ENCODE measurements around the gene KRTAP10-8. TPM values are rescaled to one million over a fixed set of nuclear protein-coding genes. Genes with fewer than 3 reads are reported as not detected.
"Not testable (repeated sequence)": the region's sequence is repeated elsewhere in the genome, so short reads cannot be mapped to it uniquely, and the experiment has no call there.

Gene KRTAP10-8
- total RNA-seq, 1 experiment from 2014 or later = not detected

DNA sequence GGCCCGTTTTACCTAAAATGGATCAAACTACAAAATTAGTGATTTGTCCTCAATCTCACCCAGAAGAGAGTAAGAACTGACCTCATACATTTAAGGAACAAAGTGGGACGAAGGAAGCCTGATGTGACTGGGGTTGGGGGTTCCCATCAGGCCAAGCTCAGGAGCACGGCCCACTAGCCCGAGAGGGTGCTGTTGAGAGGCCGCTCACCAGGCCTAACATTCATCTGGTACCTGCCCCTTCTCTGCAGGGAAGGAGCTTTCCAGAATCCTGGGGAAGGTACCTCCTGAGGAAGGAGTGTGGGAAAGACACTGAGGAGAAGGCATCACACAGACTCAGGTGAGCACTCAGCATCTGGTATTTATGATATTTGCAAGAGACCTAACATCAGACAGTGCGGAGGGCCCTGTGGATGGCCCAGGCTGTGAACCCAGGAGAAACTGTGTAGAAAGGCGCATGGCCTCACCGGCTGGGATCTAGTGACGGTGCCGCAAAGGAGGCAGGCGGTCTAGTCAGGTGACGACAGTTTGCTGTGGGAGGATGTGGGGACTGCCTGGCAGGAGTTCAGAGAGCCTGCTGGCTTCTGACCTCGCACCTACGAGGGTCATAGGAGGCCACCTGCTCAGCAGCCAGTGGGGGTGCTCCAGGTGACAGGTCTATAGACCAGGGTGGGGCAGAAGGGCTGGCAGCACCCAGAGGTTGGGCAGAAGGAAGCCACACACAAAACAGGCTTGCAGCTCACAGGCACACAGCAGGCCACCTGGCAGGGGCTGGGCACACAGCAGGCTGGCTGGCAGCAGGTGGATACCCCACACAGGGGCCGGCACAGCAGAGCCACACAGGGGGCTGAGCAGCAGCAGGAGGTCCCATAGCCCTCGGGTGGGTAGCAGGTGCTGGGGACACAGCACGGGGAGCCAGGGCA lies 42.0 kb downstream of the KRTAP10-8 start:
- in situ Hi-C loops (cut with HindIII; ENCODE audit: low sequenced_read_pairs) = no loop called here
- DNase-seq (ENCODE audit: low spot score) = no peak

DNA sequence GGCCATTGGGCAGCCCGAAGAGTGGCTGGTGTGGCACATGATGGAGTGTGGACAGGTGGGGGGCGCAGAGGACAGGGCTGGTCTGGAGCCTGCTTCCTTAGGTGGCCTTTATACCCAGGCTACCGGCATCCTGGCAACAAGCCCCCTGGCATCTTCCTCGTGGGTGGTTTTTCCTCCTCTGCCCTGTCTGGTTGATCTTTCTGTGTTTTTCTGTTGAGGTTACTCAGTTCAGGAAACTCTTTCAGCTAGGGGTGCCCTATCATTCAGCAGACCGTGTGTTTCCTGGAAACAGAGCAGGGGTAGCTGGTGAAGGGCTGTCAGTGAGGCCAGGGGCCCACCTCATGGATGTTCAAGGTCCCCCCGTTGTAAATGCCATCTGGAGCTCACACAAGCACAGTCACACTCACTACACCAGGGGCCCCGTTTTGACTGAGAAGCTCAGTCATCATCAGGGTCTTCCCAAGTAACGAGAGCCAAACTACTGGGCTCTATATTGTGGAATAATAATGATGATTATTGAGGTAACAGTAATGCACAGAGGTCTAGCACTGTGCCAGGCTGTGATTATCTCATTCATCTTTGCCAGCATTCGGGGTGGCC lies 42.8 kb downstream of the KRTAP10-8 start, which contains the start of gene KRTAP12-4:
Gene KRTAP12-4 (minus strand): TSS at position 84 of the 600 bp plus-strand sequence. CDS start 45 bp downstream, at position 39.
- in situ Hi-C loops (cut with HindIII; ENCODE audit: low sequenced_read_pairs) = no loop called here
- DNase-seq (ENCODE audit: low spot score) = no peak

DNA sequence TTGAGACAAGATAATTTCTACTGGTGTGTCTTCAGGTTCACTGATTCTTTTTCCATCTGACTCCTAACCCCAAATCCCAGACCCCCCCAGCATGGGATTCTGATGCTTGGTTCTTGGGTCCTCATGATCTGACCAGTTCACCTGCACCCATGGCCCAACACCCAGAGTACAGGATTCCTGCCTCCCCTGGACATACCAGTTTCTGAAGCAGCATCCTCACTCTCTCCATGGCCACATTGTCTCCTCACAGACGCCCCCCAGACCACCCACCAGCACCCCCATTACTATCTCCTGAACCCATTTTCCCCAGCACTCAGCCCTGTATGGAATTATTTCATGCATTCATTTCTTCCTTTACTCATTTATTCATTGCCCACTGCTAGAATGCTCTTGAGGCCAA lies 45.0 kb downstream of the KRTAP10-8 start:
- in situ Hi-C loops (cut with HindIII; ENCODE audit: low sequenced_read_pairs) = no loop called here
- no peak for DNase-seq (ENCODE audit: low spot score)

DNA sequence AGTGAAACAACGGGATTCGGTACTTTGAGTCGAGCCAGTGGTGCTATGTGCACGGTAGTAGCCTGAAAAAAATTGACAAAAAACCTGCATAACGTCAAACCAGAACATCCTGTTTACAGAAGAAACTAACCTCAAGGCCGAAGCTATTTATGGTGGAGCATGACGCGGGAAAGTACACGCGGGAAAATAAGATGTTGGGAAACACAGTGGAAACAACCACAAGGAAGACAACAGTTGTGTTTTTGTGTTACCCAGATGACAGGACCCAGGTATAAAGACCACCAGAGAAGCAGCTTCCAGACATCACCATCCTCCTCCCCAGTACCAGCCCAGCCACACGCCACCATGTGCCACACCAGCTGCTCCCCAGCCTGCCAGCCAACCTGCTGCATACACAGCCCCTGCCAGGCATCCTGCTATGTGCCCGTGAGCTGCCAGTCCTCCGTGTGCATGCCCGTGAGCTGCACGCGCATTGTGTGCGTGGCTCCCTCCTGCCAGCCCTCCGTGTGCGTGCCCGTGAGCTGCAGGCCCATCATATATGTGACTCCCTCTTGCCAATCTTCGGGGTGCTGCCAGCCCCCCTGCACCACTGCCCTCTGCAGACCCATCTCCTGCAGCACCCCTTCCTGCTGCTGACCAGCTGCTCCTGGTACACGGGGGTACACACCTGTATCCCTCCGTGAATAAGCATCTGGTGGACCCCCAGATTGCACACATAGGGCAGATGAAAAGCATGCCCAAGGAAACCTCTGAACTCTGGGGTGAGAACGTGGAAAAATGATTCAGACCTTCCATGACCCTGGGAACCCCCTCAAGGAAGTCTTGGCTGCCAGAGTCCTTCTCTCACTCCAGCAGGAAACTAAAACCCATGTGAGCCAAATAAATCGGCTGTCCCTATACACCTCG lies 46.0 kb downstream of the KRTAP10-8 start, which contains the start of gene KRTAP12-3:
Gene KRTAP12-3 (plus strand): TSS at position 298 of the 906 bp plus-strand sequence. CDS start 48 bp downstream, at position 346.
- in situ Hi-C loops (cut with HindIII; ENCODE audit: low sequenced_read_pairs) = no loop called here
- no peak for DNase-seq (ENCODE audit: low spot score)

GRCh38 chr21:44658541-44658910 lies 46.6 kb downstream of the KRTAP10-8 start:
- DNase-seq (ENCODE audit: low spot score) = no peak
- in situ Hi-C loops (cut with HindIII; ENCODE audit: low sequenced_read_pairs) = no loop called here

DNA sequence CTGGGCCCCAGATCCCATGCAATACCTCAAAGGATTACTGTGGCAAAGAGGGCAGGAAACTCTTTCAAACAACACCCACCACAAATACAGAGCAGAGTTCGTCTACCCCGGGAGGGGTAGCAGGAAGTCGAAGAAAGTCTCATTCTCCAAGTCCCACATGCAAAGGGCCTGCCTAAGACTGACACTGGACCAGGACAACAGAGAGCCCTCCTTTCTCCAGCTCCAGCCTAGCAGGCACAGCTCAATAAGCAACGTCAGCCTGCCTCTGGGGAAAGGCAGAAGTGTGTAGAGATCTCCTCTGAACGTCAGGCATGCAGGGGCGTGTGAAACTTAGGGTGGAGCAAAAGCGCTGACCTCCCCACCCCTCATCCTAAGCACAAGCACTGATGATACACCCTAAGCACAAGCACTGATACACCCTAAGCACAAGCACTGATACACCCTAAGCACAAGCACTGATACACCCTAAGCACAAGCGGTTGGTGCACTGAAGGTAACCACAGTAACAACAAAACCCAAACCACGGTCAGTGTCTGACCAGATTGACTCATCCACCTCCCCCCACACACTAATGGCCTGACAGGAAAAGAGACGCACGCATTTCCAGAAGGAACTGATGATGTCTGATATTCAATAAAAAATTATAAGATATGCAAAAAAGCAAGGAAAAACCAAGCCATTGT lies 47.2 kb downstream of the KRTAP10-8 start:
- in situ Hi-C loops (cut with HindIII; ENCODE audit: low sequenced_read_pairs) = no loop called here
- DNase-seq (ENCODE audit: low spot score) = no peak

GRCh38 chr21:44661567-44661966 lies 49.7 kb downstream of the KRTAP10-8 start:
- in situ Hi-C loops (cut with HindIII; ENCODE audit: low sequenced_read_pairs) = not testable (repeated sequence)

More at GRCh38 chr21:44661567-44661966, 49.7 kb downstream of the KRTAP10-8 start:
- not testable (repeated sequence) for DNase-seq (ENCODE audit: low spot score)

Other genes starting within 250 kb of the KRTAP10-8 start
- gene LRRC3, start 156.6 kb upstream of the KRTAP10-8 start, total RNA-seq (2014; rRNA removed; shearing (Covaris generic)) = 0.55 and 2.3 TPM in 2 replicates
- gene KRTAP10-1, start 71.9 kb upstream of the KRTAP10-8 start, total RNA-seq (2014; rRNA removed; shearing (Covaris generic)) = not detected in 2 replicates
- gene KRTAP10-2, start 60.6 kb upstream of the KRTAP10-8 start, total RNA-seq (2014; rRNA removed; shearing (Covaris generic)) = not detected in 2 replicates
- gene KRTAP10-3, start 53.3 kb upstream of the KRTAP10-8 start, total RNA-seq (2014; rRNA removed; shearing (Covaris generic)) = not detected in 2 replicates
- not detected in 2 replicates for gene KRTAP10-4, start 38.4 kb upstream of the KRTAP10-8 start, total RNA-seq (2014; rRNA removed; shearing (Covaris generic))
- gene KRTAP10-5, start 31.5 kb upstream of the KRTAP10-8 start, total RNA-seq (2014; rRNA removed; shearing (Covaris generic)) = not detected in 2 replicates
- not detected in 2 replicates for gene KRTAP10-6, start 19.6 kb upstream of the KRTAP10-8 start, total RNA-seq (2014; rRNA removed; shearing (Covaris generic))
- not detected in 2 replicates for gene KRTAP10-7, start 11.5 kb upstream of the KRTAP10-8 start, total RNA-seq (2014; rRNA removed; shearing (Covaris generic))
- gene KRTAP10-9, start 15.0 kb downstream of the KRTAP10-8 start, total RNA-seq (2014; rRNA removed; shearing (Covaris generic)) = not detected in 2 replicates
- not detected in 2 replicates for gene KRTAP10-10, start 25.3 kb downstream of the KRTAP10-8 start, total RNA-seq (2014; rRNA removed; shearing (Covaris generic))
- gene KRTAP10-11, start 34.3 kb downstream of the KRTAP10-8 start, total RNA-seq (2014; rRNA removed; shearing (Covaris generic)) = not detected in 2 replicates
- not detected in 2 replicates for gene KRTAP12-4, start 42.6 kb downstream of the KRTAP10-8 start, total RNA-seq (2014; rRNA removed; shearing (Covaris generic))
- gene KRTAP12-3, start 45.9 kb downstream of the KRTAP10-8 start, total RNA-seq (2014; rRNA removed; shearing (Covaris generic)) = not detected in 2 replicates
- not detected in 2 replicates for gene KRTAP12-2, start 54.8 kb downstream of the KRTAP10-8 start, total RNA-seq (2014; rRNA removed; shearing (Covaris generic))
- gene KRTAP12-1, start 70.1 kb downstream of the KRTAP10-8 start, total RNA-seq (2014; rRNA removed; shearing (Covaris generic)) = not detected in 2 replicates
- gene KRTAP10-12, start 85.1 kb downstream of the KRTAP10-8 start, total RNA-seq (2014; rRNA removed; shearing (Covaris generic)) = not detected in 2 replicates
- not detected in 2 replicates for gene TSPEAR, start 99.5 kb downstream of the KRTAP10-8 start, total RNA-seq (2014; rRNA removed; shearing (Covaris generic))
- gene UBE2G2, start 189.7 kb downstream of the KRTAP10-8 start, total RNA-seq (2014; rRNA removed; shearing (Covaris generic)) = 55.2 and 61.8 TPM in 2 replicates
- 54.2 and 59.0 TPM in 2 replicates for gene SUMO3, start 206.0 kb downstream of the KRTAP10-8 start, total RNA-seq (2014; rRNA removed; shearing (Covaris generic))

All from G401 (cell line).